Left lung (tissue), 10 donors: Measurements from ENCODE around the gene AK8. TPM values are rescaled to one million over a fixed set of nuclear protein-coding genes. Genes with fewer than 3 reads are reported as not detected.

Experiments used
- ATAC-seq: fragments of 200-7000 bp; cut with Tn5 transposase; one replicate; pipeline ENCODE4 v1.9.1; 2020; ENCODE audit warnings: moderate library complexity
- DNase-seq, 4 donors: peaks; one replicate each; pipeline ENCODE4 v3.0.0-alpha.2; 2013 to 2020
- H3K27ac ChIP-seq, 2 donors: fragments of 200-600 bp; sonication (generic) in 1 of 2; one replicate each; pipeline versions ENCODE4 v1.5.0 to v1.8.0; 2020 to 2021
- H3K27me3 ChIP-seq, 2 donors: fragments of 200-600 bp; sonication (generic) in 1 of 2; one replicate each; pipeline versions ENCODE4 v1.5.0 to v1.8.0; 2020 to 2021
- H3K36me3 ChIP-seq, 2 donors: fragments of 200-600 bp; sonication (generic) in 1 of 2; one replicate each; pipeline versions ENCODE4 v1.5.0 to v1.8.0; 2020 to 2021
- H3K4me1 ChIP-seq, 2 donors: fragments of 200-600 bp; one replicate each; pipeline ENCODE4 v1.8.0; 2021
- H3K4me3 ChIP-seq, 2 donors: fragments of 200-600 bp; sonication (generic) in 1 of 2; one replicate each; pipeline versions ENCODE4 v1.5.0 to v1.8.0; 2020 to 2021; ENCODE audit warnings: mild to moderate bottlenecking in 1 of 2
- H3K9me3 ChIP-seq, 2 donors: fragments of 200-600 bp; sonication (generic) in 1 of 2; one replicate each; pipeline versions ENCODE4 v1.5.0 to v1.8.0; 2020 to 2021
- intact Hi-C, 2 donors: fragments of 100-400 bp; cut with DNase I; formaldehyde crosslinking; loops; one replicate each; pipeline versions ENCODE4 v1.11.2 to v1.14.2; 2022
- polyA plus RNA-seq, 6 donors: library from polyadenylated mRNA; unstranded; fragments of 120-200 nt; gene quantifications; one replicate each; pipeline ENCODE4 v1.2.1, GENCODE V29; 2013; ENCODE audit not compliant: insufficient read length in 6 of 6
- total RNA-seq, 2 donors: library from RNA; stranded (reverse); fragmentation: NEBNext Ultra II Directional; extraction: Animal tissue kit (Norgen Biotek cat#: 25700); gene quantifications; one replicate each; pipeline ENCODE4 v1.2.1, GENCODE V29; 2021
- TF ChIP-seq, protein P1 (sequence below), 2 donors: fragments of 200-600 bp; sonication (generic) in 1 of 2; IDR thresholded peaks; one replicate each; pipeline versions ENCODE4 v1.5.0 to v1.8.0; 2021; ENCODE audit warnings: antibody characterized with exemption in 2 of 2
- donor health status: DM: no; HTN: yes; CAD: no.
- donor health status: DM: no; HTN: no; CAD: no.

The AK8 gene
- total and polyA plus RNA-seq, 8 donors, result 0.55 to 3.6 (median 2.4) TPM

DNA sequence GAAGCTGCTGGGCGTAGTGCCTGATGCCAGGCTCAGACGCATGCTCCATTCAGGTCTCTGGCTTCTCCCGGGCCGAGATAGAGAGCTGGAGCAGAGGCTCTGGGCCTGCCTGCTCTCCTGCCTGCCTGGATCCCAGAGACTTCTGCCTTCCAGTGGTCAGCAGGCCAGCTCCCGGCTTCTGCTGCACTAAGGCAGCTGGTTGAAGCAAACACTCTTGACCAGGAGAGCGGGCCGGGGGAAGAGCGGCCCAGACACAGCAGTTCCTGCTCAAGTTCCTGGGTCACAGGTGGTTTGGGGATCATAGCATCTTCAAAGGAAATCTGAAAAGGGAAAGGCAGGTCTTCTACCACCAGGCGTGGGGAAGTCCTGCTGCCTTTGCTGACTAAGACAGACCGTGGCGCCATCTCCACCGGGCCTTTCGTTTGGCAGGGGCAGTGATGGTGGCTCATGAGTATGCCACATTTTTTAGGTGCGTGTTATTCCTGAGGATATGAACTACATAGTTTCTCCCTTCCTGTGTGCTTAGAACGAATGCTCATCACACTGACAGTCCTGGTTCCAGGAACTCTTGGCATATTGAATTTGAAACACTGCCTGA is 31.1 kb downstream of the AK8 start:
- Histone ChIP-seq H3K9me3 (no peaks in the 10 kb centered on the region), H3K27ac (no peak overlapping the region), H3K4me3 (no peak overlapping the region), H3K4me1 (no peaks in the 10 kb centered on the region), H3K36me3 (no peaks in the 10 kb centered on the region), H3K27me3 (no peaks in the 10 kb centered on the region)
- ATAC-seq (no peak), DNase-seq (no peak)
- TF ChIP-seq, protein P1, sequence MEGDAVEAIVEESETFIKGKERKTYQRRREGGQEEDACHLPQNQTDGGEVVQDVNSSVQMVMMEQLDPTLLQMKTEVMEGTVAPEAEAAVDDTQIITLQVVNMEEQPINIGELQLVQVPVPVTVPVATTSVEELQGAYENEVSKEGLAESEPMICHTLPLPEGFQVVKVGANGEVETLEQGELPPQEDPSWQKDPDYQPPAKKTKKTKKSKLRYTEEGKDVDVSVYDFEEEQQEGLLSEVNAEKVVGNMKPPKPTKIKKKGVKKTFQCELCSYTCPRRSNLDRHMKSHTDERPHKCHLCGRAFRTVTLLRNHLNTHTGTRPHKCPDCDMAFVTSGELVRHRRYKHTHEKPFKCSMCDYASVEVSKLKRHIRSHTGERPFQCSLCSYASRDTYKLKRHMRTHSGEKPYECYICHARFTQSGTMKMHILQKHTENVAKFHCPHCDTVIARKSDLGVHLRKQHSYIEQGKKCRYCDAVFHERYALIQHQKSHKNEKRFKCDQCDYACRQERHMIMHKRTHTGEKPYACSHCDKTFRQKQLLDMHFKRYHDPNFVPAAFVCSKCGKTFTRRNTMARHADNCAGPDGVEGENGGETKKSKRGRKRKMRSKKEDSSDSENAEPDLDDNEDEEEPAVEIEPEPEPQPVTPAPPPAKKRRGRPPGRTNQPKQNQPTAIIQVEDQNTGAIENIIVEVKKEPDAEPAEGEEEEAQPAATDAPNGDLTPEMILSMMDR (IDR thresholded peaks at IDR 0.05), result no peak
- intact Hi-C loops, result no loop called here

GRCh38 chr9:132846109-132846917 is 31.8 kb downstream of the AK8 start:
- intact Hi-C loops, result no loop called here
- Histone ChIP-seq H3K27me3 (no peaks in the 10 kb centered on the region), H3K4me3 (no peak overlapping the region), H3K9me3 (no peaks in the 10 kb centered on the region), H3K4me1 (no peaks in the 10 kb centered on the region), H3K27ac (no peak overlapping the region), H3K36me3 (no peaks in the 10 kb centered on the region)
- no peak for DNase-seq
- TF ChIP-seq, protein P1 (IDR thresholded peaks at IDR 0.05), result no peak
- ATAC-seq, result no peak

DNA sequence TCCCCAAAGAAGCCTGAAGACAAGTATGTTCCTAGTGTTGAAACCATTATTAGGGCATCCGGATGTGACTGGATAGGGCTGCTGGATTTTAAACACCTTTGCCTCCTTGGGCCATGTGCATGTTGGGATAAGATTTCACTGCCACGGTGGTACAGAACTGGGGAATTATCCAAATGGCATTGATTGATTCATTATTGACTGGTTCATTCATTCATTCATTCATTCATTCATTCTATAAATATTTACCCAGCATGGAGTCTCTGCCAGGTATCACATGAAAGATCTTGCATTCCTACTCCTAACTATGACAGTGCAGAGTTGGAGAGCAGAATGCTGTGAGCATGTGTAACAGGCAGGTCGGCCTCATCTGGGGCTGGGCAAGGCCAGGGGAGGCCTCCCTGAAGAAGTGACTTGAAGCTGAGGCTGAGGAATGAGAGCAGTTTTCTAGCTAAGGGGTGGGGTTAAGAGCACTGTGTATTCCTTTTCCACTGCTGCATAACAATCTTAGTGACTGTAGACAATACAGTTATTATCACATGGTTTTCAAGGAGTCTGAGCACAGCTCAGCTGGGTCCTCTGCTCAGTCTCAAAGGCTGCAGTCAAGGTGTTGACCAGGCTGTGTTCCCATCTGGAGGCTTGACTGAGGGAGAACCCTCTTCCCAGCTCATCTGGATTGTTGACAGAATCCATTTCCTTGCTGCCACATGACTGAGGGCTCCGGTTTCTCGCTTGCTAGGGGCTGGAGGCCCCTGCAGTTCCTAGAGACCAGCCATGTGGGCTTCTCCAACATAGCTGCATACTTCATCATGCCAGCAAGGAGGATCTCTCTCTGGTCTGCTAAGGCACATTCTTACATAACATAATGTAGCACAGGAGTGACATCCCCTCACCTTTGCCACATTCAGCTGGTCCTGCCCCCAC is 35.7 kb downstream of the AK8 start:
- Histone ChIP-seq H3K9me3 (no peaks in the 10 kb centered on the region), H3K4me3 (no peak overlapping the region), H3K27me3 (no peaks in the 10 kb centered on the region), H3K36me3 (no peaks in the 10 kb centered on the region), H3K27ac (no peak overlapping the region), H3K4me1 (no peaks in the 10 kb centered on the region)
- ATAC-seq (no peak), DNase-seq (no peak)
- intact Hi-C loops, result no loop called here
- TF ChIP-seq, protein P1 (IDR thresholded peaks at IDR 0.05), result no peak

- Histone ChIP-seq H3K9me3 (no peaks in the 10 kb centered on the region), H3K27ac (no peak overlapping the region), H3K36me3 (no peaks in the 10 kb centered on the region), H3K27me3 (no peaks in the 10 kb centered on the region), H3K4me1 (no peaks in the 10 kb centered on the region), H3K4me3 (no peak overlapping the region)
- no peak for DNase-seq
- no peak for ATAC-seq
- TF ChIP-seq, protein P1 (IDR thresholded peaks at IDR 0.05), result no peak
- intact Hi-C loops, result no loop called here
Measured at GRCh38 chr9:132840980-132841379, 37.1 kb downstream of the AK8 start.

GRCh38 chr9:132838291-132838690 is 39.8 kb downstream of the AK8 start:
- H3K27me3 ChIP-seq, result no peaks in the 10 kb centered on the region
- intact Hi-C loops, result no loop called here

More at GRCh38 chr9:132838291-132838690, 39.8 kb downstream of the AK8 start:
- Histone ChIP-seq H3K4me1 (no peaks in the 10 kb centered on the region), H3K4me3 (no peak overlapping the region), H3K27ac (no peak overlapping the region), H3K36me3 (no peaks in the 10 kb centered on the region), H3K9me3 (no peaks in the 10 kb centered on the region)
- TF ChIP-seq, protein P1 (IDR thresholded peaks at IDR 0.05), result no peak
- ATAC-seq (no peak), DNase-seq (no peak)
